GM19099 (cell line): Measurements from ENCODE around the gene WDR73.
A peak's percentile ranks its signal among the peaks of the same experiment; 100 is the strongest.

Experiments used
- POLR2A ChIP-seq: IDR thresholded peaks from 3 replicates; pipeline ENCODE4 v1.6.1; 2011; ENCODE audit warnings: low read depth; ENCODE audit not compliant: insufficient read length; ENCODE audit errors: extremely low read depth

WDR73 gene

DNA sequence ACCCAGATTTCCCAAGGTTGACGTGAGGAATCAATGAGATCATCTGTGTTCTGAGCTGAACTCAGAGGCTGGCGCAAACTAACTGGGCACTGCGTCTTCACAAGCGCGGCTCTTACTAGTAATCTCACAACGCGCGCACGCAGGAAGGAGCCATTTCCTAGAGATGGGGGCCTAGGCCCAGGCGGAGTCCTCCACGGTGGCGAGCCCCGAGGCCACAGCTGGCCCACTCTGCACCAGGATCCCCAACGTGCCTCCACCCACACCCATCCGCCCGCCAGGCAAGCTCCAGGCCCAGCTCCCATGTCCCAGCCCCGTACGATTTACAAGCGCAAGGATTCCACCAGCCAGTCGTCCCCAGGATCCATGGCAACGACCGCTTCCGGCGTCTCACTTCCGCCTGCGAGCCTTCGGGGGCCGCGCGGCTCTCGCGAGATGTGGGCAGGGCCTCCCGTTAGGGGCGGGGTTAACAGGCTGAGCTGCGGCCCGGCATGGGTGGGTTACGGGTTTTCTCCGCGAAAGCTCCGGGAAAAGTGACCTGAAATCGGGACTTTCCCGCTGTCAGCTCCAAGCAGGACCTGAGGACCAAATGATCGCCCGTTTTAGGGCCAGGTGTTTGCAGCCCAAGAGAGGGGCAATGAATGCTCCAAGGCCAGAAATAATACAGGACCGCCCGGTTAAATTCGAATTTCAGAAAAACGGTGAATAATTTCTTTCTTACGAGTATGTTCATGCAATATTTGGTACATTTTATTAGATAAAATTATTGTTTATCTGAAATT is at the start of gene WDR73:
WDR73 (minus strand) TSS at position 374 of the 779 bp plus-strand sequence; CDS start at position 365, 9 bp downstream.
- peak; percentile 70 for TF ChIP-seq POLR2A

GRCh38 chr15:84703808-84704207 is 49.7 kb upstream of the WDR73 start:
- no peak for TF ChIP-seq POLR2A

- no peak for TF ChIP-seq POLR2A
Measured at GRCh38 chr15:84702961-84703482, 48.9 kb upstream of the WDR73 start.

DNA sequence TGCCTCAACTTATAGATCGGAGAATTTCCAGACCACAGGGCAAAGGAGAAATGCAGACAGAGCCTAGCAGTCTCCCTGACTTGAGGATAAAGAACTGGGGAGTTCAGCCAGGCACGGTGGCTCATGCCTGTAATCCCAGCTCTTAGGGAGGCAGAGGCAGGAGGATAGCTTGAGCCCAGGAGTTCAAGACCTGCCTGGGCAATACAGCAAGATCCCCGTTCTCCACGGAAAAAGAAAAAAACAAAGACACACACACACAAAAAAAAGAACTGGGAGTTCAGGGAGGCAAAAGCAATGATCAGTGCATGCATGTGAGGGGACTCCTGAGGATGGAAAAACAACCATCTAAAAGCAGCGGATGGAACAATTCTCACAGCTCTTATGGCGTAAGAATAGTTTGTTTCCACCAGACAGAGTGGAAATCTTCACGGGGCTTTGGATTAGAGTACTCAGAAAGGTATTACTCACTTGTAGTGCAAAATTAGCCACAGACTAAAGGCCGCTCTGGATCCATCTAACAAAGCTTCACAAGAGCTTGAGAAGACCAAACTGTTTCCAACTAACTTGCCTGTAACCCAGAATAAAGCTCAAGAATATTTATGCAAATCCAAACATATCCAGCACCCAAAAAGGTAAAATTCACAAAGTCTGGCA is 45.6 kb upstream of the WDR73 start:
- no peak for TF ChIP-seq POLR2A

DNA sequence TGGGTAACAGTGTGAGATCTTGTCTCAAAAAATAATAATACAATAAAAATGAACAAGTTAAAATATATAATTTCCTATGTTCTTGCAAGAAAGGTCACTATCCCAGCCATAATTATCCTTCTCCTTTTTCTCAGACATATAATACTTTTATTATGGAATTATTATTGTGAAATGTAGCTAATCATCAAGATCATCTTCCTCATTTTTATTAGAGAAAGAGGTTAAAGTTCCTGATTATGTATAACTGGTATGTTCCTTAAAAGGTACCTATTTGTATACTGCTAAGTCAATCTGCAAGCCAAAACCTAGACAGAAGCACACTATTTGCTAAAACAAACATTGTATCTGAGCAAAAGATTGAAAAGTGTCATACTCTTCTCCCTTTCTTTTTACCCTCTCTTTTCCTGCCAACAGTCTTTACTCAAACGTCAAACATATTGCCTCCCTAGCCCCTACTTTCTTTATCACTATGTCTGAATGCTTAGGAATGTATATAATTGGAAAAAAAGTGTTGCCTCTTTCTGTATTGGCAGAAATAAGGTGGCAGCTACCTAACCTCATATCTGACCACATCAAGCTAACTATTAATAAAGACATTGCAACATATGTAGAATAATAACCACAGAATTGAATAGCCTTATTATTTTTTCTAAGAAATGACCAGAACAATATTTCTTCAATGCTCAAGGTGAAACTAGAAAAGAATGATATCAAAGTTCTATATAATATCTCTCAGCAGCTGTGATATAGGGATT is 43.3 kb upstream of the WDR73 start:
- no peak for TF ChIP-seq POLR2A

GRCh38 chr15:84696757-84697156 is 42.7 kb upstream of the WDR73 start:
- TF ChIP-seq POLR2A: no peak

- no peak for TF ChIP-seq POLR2A
Measured at GRCh38 chr15:84690342-84690741, 36.3 kb upstream of the WDR73 start.

GRCh38 chr15:84689858-84690257 is 35.8 kb upstream of the WDR73 start:
- TF ChIP-seq POLR2A: no peak

DNA sequence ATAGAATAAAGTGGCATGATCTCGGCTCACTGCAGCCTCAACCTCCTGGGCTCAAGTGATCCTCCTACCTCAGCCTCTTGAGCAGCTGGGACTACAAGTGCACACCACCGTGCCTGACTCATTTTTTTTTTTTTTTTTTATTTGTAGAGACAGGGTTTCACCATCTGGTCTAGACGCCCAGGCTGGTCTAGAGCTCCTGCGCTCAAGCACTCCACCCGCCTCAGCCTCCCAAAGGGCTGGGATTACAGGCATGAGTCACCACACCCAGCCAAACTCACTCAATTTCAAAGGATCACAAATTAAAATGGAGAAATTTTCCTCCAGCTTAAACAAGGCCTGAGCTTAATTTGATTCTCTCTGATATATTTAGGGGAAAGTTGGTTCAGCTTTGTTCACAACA is 31.2 kb upstream of the WDR73 start:
- no peak for TF ChIP-seq POLR2A

GRCh38 chr15:84684092-84684491 is 30.0 kb upstream of the WDR73 start:
- TF ChIP-seq POLR2A: no peak

DNA sequence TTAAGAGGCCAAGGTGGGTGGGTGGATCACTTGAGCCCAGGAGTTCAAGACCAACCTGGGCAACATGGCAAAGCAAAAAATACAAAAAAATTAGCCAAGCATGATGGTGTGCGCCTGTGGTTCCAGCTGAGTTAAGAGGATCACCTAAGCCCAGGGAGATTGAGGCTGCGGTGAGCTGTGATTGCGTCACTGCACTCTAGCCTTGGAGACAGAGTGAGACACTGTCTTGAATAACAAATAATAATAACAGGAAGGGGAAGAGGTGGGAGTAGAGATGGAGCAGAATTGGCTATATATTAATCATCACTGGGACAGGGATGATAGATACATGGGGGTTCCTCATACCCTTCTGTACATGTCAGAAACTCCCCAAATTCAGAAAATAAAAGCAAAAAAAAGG is 27.7 kb upstream of the WDR73 start:
- no peak for TF ChIP-seq POLR2A

GRCh38 chr15:84671211-84671610 is 17.1 kb upstream of the WDR73 start:
- no peak for TF ChIP-seq POLR2A

- no peak for TF ChIP-seq POLR2A
Measured at GRCh38 chr15:84669726-84670125, 15.6 kb upstream of the WDR73 start.

DNA sequence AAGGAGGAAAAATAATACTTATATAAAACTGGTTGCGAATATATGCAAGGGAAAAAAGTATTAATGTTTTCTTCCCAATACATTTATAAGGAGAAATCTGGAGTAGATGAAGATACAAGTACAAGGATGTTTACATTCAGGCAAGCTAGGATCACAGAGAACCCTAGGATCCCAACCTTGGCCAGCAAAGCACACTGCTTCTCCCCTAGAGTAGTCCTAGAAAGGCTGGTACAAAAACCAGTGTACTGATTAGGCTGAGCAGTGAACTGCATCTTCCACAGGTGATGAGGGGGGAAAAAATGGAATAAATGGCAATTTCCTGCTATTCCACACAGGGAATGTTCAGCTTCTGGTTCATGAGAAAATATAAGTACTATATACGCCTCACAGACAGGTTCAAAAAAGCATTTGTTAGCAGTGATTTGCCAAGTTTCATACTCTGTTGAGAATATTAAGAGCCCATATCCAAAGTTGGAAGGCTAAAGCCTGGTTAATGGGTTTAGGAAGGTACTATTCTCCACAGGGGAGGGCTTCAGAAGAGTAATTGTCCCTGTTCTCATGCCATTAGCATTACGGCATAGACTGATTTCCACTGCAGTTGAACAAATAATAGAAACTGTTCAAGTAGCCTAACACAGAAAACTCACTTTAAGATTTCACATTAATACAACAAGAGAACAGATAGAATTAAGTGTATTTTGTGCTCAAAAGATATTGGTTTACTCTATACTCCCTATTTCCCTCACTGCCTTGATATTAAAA is 14.3 kb upstream of the WDR73 start:
- TF ChIP-seq POLR2A: no peak

DNA sequence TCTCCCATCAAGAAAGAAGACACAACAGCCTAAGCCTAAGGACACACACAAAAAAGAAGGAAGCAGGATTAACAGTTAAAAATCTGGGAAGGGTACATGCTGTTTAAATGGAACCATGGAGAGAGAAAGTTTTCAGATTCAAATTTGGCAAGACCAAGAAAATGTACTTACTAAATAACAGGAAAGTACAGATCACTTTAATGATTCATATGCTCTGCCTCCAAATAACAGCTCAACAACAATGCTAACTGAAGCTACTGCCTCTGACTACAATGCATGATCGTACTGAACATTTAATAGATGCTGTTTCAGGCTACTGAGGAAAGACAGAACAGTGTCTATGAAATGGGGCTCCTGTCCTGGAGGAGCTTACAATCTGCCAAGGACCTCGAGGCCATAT is 12.3 kb upstream of the WDR73 start:
- no peak for TF ChIP-seq POLR2A
